T-helper 1 cell (primary cell): ENCODE measurements around the gene PACSIN1.
A peak's percentile ranks its signal among the peaks of the same experiment; 100 is the strongest.

Experiments
- DNase-seq, 5 donors: peaks; one replicate each; pipeline ENCODE4 v3.0.0-alpha.2; 2012 to 2020

PACSIN1 gene

GRCh38 chr6:34528996-34529664 lies 63.3 kb downstream of the PACSIN1 start:
- DNase-seq = no peak

- no peak for DNase-seq
Measured at GRCh38 chr6:34529665-34530327, 63.9 kb downstream of the PACSIN1 start.

- no peak for DNase-seq
Measured at GRCh38 chr6:34530753-34531365, 65.0 kb downstream of the PACSIN1 start.

GRCh38 chr6:34531580-34532201 lies 65.8 kb downstream of the PACSIN1 start:
- DNase-seq = peak in 3 of 5 donors; percentile 10 to 43 (median 23)

GRCh38 chr6:34532230-34532629 lies 66.4 kb downstream of the PACSIN1 start:
- DNase-seq = no peak

GRCh38 chr6:34534146-34534545 lies 68.3 kb downstream of the PACSIN1 start:
- DNase-seq = no peak

- no peak for DNase-seq
Measured at GRCh38 chr6:34534656-34535055, 68.8 kb downstream of the PACSIN1 start.

- no peak for DNase-seq
Measured at GRCh38 chr6:34535199-34535598, 69.3 kb downstream of the PACSIN1 start.

GRCh38 chr6:34535646-34536045 lies 69.8 kb downstream of the PACSIN1 start:
- no peak for DNase-seq

- no peak for DNase-seq
Measured at GRCh38 chr6:34536251-34536958, 70.5 kb downstream of the PACSIN1 start.

- DNase-seq = no peak
Measured at GRCh38 chr6:34536959-34537848, 71.3 kb downstream of the PACSIN1 start.

- DNase-seq = no peak
Measured at GRCh38 chr6:34537922-34538550, 72.2 kb downstream of the PACSIN1 start.

- no peak for DNase-seq
Measured at GRCh38 chr6:34538581-34538980, 72.7 kb downstream of the PACSIN1 start.

- DNase-seq = no peak
Measured at GRCh38 chr6:34539181-34539580, 73.3 kb downstream of the PACSIN1 start.

GRCh38 chr6:34540222-34540621 lies 74.3 kb downstream of the PACSIN1 start:
- DNase-seq = no peak

GRCh38 chr6:34540841-34541240 lies 75.0 kb downstream of the PACSIN1 start:
- DNase-seq = no peak

- DNase-seq = no peak
Measured at GRCh38 chr6:34543421-34543820, 77.5 kb downstream of the PACSIN1 start.

- no peak for DNase-seq
Measured at GRCh38 chr6:34544052-34544604, 78.3 kb downstream of the PACSIN1 start.

GRCh38 chr6:34544776-34545471 lies 79.0 kb downstream of the PACSIN1 start:
- DNase-seq = no peak

GRCh38 chr6:34546551-34547321 lies 80.9 kb downstream of the PACSIN1 start:
- no peak for DNase-seq
